ENCODE results near the gene KCNAB3. TPM values are rescaled to one million over a fixed set of nuclear protein-coding genes. Genes with fewer than 3 reads are reported as not detected.
A peak's percentile ranks its signal among the peaks of the same experiment; 100 is the strongest.
"Not testable (repeated sequence)": the region's sequence is repeated elsewhere in the genome, so short reads cannot be mapped to it uniquely, and the experiment has no call there.

KCNAB3 gene
- 0.37 TPM in 1 of 2 replicates, not detected in the other for total RNA-seq (2014; rRNA removed; shearing (Covaris generic))

- H3K27me3 ChIP-seq (ENCODE audit: control insufficient read depth, insufficient read depth, low read length): peaks cover 85% of the 10 kb centered on the region
- peak within 1 kb of the TSS; percentile 47 for H3K4me3 ChIP-seq (ENCODE audit: insufficient read depth, low read depth, low read length)
- H3K36me3 ChIP-seq (replicated peaks; ENCODE audit: control insufficient read depth, insufficient read depth, low read length): no peaks in the 10 kb centered on the region; the same call in 1 of the 2 replicates
- peak; percentile 96 for DNase-seq
Measured at GRCh38 chr17:7929158-7930023, at the start of gene KCNAB3. KCNAB3 (minus strand) TSS chr17:7929856; CDS start chr17:7929435, 421 bp downstream.

- Histone ChIP-seq H3K27me3 (ENCODE audit: control insufficient read depth, insufficient read depth, low read length) (no peaks in the 10 kb centered on the region), H3K36me3 (replicated peaks; ENCODE audit: control insufficient read depth, insufficient read depth, low read length) (no peaks in the 10 kb centered on the region), H3K4me3 (ENCODE audit: insufficient read depth, low read depth, low read length) (no peak overlapping the region)
- no peak for DNase-seq
Measured at GRCh38 chr17:7977805-7978204, 48.1 kb upstream of the KCNAB3 start.

GRCh38 chr17:7977039-7977438 is 47.4 kb upstream of the KCNAB3 start:
- no peak overlapping the region for H3K4me3 ChIP-seq (ENCODE audit: insufficient read depth, low read depth, low read length)
- DNase-seq: no peak
- H3K27me3 ChIP-seq (ENCODE audit: control insufficient read depth, insufficient read depth, low read length): no peaks in the 10 kb centered on the region
- H3K36me3 ChIP-seq (replicated peaks; ENCODE audit: control insufficient read depth, insufficient read depth, low read length): no peaks in the 10 kb centered on the region

GRCh38 chr17:7974638-7975131 is 45.0 kb upstream of the KCNAB3 start:
- Histone ChIP-seq H3K27me3 (ENCODE audit: control insufficient read depth, insufficient read depth, low read length) (no peaks in the 10 kb centered on the region), H3K4me3 (ENCODE audit: insufficient read depth, low read depth, low read length) (no peak overlapping the region), H3K36me3 (replicated peaks; ENCODE audit: control insufficient read depth, insufficient read depth, low read length) (no peaks in the 10 kb centered on the region)
- no peak for DNase-seq

GRCh38 chr17:7972131-7972785 is 42.6 kb upstream of the KCNAB3 start:
- Histone ChIP-seq H3K27me3 (ENCODE audit: control insufficient read depth, insufficient read depth, low read length) (no peaks in the 10 kb centered on the region), H3K36me3 (replicated peaks; ENCODE audit: control insufficient read depth, insufficient read depth, low read length) (no peaks in the 10 kb centered on the region), H3K4me3 (ENCODE audit: insufficient read depth, low read depth, low read length) (no peak overlapping the region)
- no peak for DNase-seq

- Histone ChIP-seq H3K36me3 (replicated peaks; ENCODE audit: control insufficient read depth, insufficient read depth, low read length) (no peaks in the 10 kb centered on the region), H3K27me3 (ENCODE audit: control insufficient read depth, insufficient read depth, low read length) (no peaks in the 10 kb centered on the region), H3K4me3 (ENCODE audit: insufficient read depth, low read depth, low read length) (no peak overlapping the region)
- no peak for DNase-seq
Measured at GRCh38 chr17:7971651-7972050, 42.0 kb upstream of the KCNAB3 start.

- Histone ChIP-seq H3K36me3 (replicated peaks; ENCODE audit: control insufficient read depth, insufficient read depth, low read length) (no peaks in the 10 kb centered on the region), H3K27me3 (ENCODE audit: control insufficient read depth, insufficient read depth, low read length) (no peaks in the 10 kb centered on the region), H3K4me3 (ENCODE audit: insufficient read depth, low read depth, low read length) (no peak overlapping the region)
- DNase-seq: no peak
Measured at GRCh38 chr17:7969433-7969832, 39.8 kb upstream of the KCNAB3 start.

GRCh38 chr17:7967751-7968150 is 38.1 kb upstream of the KCNAB3 start:
- DNase-seq: no peak
- no peaks in the 10 kb centered on the region for H3K36me3 ChIP-seq (replicated peaks; ENCODE audit: control insufficient read depth, insufficient read depth, low read length)
- H3K4me3 ChIP-seq (ENCODE audit: insufficient read depth, low read depth, low read length): no peak overlapping the region
- H3K27me3 ChIP-seq (ENCODE audit: control insufficient read depth, insufficient read depth, low read length): no peaks in the 10 kb centered on the region

GRCh38 chr17:7961421-7961820 is 31.8 kb upstream of the KCNAB3 start:
- H3K36me3 ChIP-seq (replicated peaks; ENCODE audit: control insufficient read depth, insufficient read depth, low read length): no peaks in the 10 kb centered on the region
- DNase-seq: no peak
- no peaks in the 10 kb centered on the region for H3K27me3 ChIP-seq (ENCODE audit: control insufficient read depth, insufficient read depth, low read length)
- H3K4me3 ChIP-seq (ENCODE audit: insufficient read depth, low read depth, low read length): no peak overlapping the region

GRCh38 chr17:7959503-7960253 is 30.0 kb upstream of the KCNAB3 start:
- Histone ChIP-seq H3K4me3 (ENCODE audit: insufficient read depth, low read depth, low read length) (no peak overlapping the region), H3K27me3 (ENCODE audit: control insufficient read depth, insufficient read depth, low read length) (no peaks in the 10 kb centered on the region), H3K36me3 (replicated peaks; ENCODE audit: control insufficient read depth, insufficient read depth, low read length) (no peaks in the 10 kb centered on the region)
- DNase-seq: no peak

GRCh38 chr17:7956228-7956965 is 26.7 kb upstream of the KCNAB3 start:
- DNase-seq: no peak
- Histone ChIP-seq H3K27me3 (ENCODE audit: control insufficient read depth, insufficient read depth, low read length) (no peaks in the 10 kb centered on the region), H3K36me3 (replicated peaks; ENCODE audit: control insufficient read depth, insufficient read depth, low read length) (no peaks in the 10 kb centered on the region), H3K4me3 (ENCODE audit: insufficient read depth, low read depth, low read length) (no peak overlapping the region)

GRCh38 chr17:7955414-7956227 is 26.0 kb upstream of the KCNAB3 start:
- no peak for DNase-seq

GRCh38 chr17:7953266-7953665 is 23.6 kb upstream of the KCNAB3 start:
- H3K36me3 ChIP-seq (replicated peaks; ENCODE audit: control insufficient read depth, insufficient read depth, low read length); H3K27me3 ChIP-seq (ENCODE audit: control insufficient read depth, insufficient read depth, low read length); H3K4me3 ChIP-seq (ENCODE audit: insufficient read depth, low read depth, low read length); DNase-seq: not testable (repeated sequence)

More at GRCh38 chr17:7955414-7956227, 26.0 kb upstream of the KCNAB3 start:
- no peaks in the 10 kb centered on the region for H3K36me3 ChIP-seq (replicated peaks; ENCODE audit: control insufficient read depth, insufficient read depth, low read length)
- H3K27me3 ChIP-seq (ENCODE audit: control insufficient read depth, insufficient read depth, low read length): no peaks in the 10 kb centered on the region
- H3K4me3 ChIP-seq (ENCODE audit: insufficient read depth, low read depth, low read length): no peak overlapping the region

Measured in H7 (cell line).